ENCODE data around the gene SLC35B1.

The SLC35B1 gene

GRCh38 chr17:49677933-49678847, 29.6 kb downstream of the SLC35B1 start, which contains the start of gene SPOP:
Gene SPOP (minus strand): TSS chr17:49678097. CDS start chr17:49622810, 55,287 bp downstream.
- TF ChIP-seq GATA2 (IDR thresholded peaks at IDR 0.05; ENCODE audit: low read depth, low read length) (no peak; the same call in 1 of the 2 replicates), GATA3 (IDR thresholded peaks at IDR 0.05; ENCODE audit: low read depth, low read length) (no peak)

- TF ChIP-seq GATA3 (IDR thresholded peaks at IDR 0.05; ENCODE audit: low read depth, low read length) (no peak; the same call in 1 of the 2 replicates), GATA2 (IDR thresholded peaks at IDR 0.05; ENCODE audit: low read depth, low read length) (no peak)
These were observed 30.4 kb downstream of the SLC35B1 start for GRCh38 chr17:49677134-49677932.

GRCh38 chr17:49676276-49676868, 31.4 kb downstream of the SLC35B1 start:
- no peak for TF ChIP-seq GATA3 (IDR thresholded peaks at IDR 0.05; ENCODE audit: low read depth, low read length)
- no peak; the same call in 1 of the 2 replicates for TF ChIP-seq GATA2 (IDR thresholded peaks at IDR 0.05; ENCODE audit: low read depth, low read length)

- TF ChIP-seq GATA2 (IDR thresholded peaks at IDR 0.05; ENCODE audit: low read depth, low read length) (no peak), GATA3 (IDR thresholded peaks at IDR 0.05; ENCODE audit: low read depth, low read length) (no peak)
These were observed 33.3 kb downstream of the SLC35B1 start for GRCh38 chr17:49674507-49674906.

GRCh38 chr17:49670641-49671040, 37.1 kb downstream of the SLC35B1 start:
- no peak for TF ChIP-seq GATA2 (IDR thresholded peaks at IDR 0.05; ENCODE audit: low read depth, low read length)
- TF ChIP-seq GATA3 (IDR thresholded peaks at IDR 0.05; ENCODE audit: low read depth, low read length) = no peak

GRCh38 chr17:49670002-49670401, 37.8 kb downstream of the SLC35B1 start:
- TF ChIP-seq GATA3 (IDR thresholded peaks at IDR 0.05; ENCODE audit: low read depth, low read length) = no peak
- no peak for TF ChIP-seq GATA2 (IDR thresholded peaks at IDR 0.05; ENCODE audit: low read depth, low read length)

- TF ChIP-seq GATA3 (IDR thresholded peaks at IDR 0.05; ENCODE audit: low read depth, low read length) (no peak), GATA2 (IDR thresholded peaks at IDR 0.05; ENCODE audit: low read depth, low read length) (no peak)
These were observed 39.9 kb downstream of the SLC35B1 start for GRCh38 chr17:49667854-49668253.

- TF ChIP-seq GATA2 (IDR thresholded peaks at IDR 0.05; ENCODE audit: low read depth, low read length) = no peak
- TF ChIP-seq GATA3 (IDR thresholded peaks at IDR 0.05; ENCODE audit: low read depth, low read length) = no peak
These were observed 43.0 kb downstream of the SLC35B1 start for GRCh38 chr17:49664706-49665211.

GRCh38 chr17:49659661-49660382, 47.9 kb downstream of the SLC35B1 start:
- no peak for TF ChIP-seq GATA2 (IDR thresholded peaks at IDR 0.05; ENCODE audit: low read depth, low read length)
- no peak for TF ChIP-seq GATA3 (IDR thresholded peaks at IDR 0.05; ENCODE audit: low read depth, low read length)

- TF ChIP-seq GATA2 (IDR thresholded peaks at IDR 0.05; ENCODE audit: low read depth, low read length) (no peak), GATA3 (IDR thresholded peaks at IDR 0.05; ENCODE audit: low read depth, low read length) (no peak)
These were observed 51.5 kb downstream of the SLC35B1 start for GRCh38 chr17:49656247-49656646.

Data from SH-SY5Y (cell line).